HepG2 (cell line): ENCODE data around the gene C10orf143. TPM values are rescaled to one million over a fixed set of nuclear protein-coding genes. Genes with fewer than 3 reads are reported as not detected.

ENCODE experiments used
- CREB1 ChIP-seq, 2 experiments: fragments of 450-650 bp in 1 of 2; IDR thresholded peaks; 2 replicates each; pipeline ENCODE4 v1.6.1; 2016 to 2017; ENCODE audit warnings: control low read depth in 1 of 2, mild to moderate bottlenecking in 1 of 2, missing compliant biosample characterization in 1 of 2, missing genetic modification characterization in 1 of 2
- GFI1 ChIP-seq: sonication (generic); formaldehyde crosslinking; IDR thresholded peaks from 2 replicates; pipeline ENCODE4 v1.5.0; 2020; ENCODE audit warnings: missing genetic modification reagents, mild to moderate bottlenecking, borderline replicate concordance
- ISL2 ChIP-seq: sonication (generic); formaldehyde crosslinking; IDR thresholded peaks from 2 replicates; pipeline ENCODE4 v1.5.0; 2020; ENCODE audit warnings: missing genetic modification reagents
- JDP2 ChIP-seq: sonication (generic); formaldehyde crosslinking; IDR thresholded peaks from 2 replicates; pipeline ENCODE4 v1.8.1; 2022; ENCODE audit warnings: missing genetic modification reagents, borderline replicate concordance
- KMT2B ChIP-seq: IDR thresholded peaks from 2 replicates; pipeline ENCODE4 v1.6.1; 2016; ENCODE audit warnings: missing genetic modification reagents, missing compliant biosample characterization
- MBNL3 ChIP-seq: fragments of 250-450 bp; sonication (Bioruptor Pico); conservative IDR thresholded peaks from 2 replicates; pipeline ENCODE4 v1.8.0; 2022; ENCODE audit warnings: mild to moderate bottlenecking, inconsistent platforms
- NKX3-1 ChIP-seq: sonication (generic); formaldehyde crosslinking; IDR thresholded peaks from 2 replicates; pipeline ENCODE4 v1.5.0; 2020; ENCODE audit warnings: missing genetic modification reagents
- PHF8 ChIP-seq: sonication (generic); formaldehyde crosslinking; IDR thresholded peaks from 2 replicates; pipeline ENCODE4 v1.5.0; 2020; ENCODE audit warnings: missing genetic modification reagents
- RAD51 ChIP-seq: fragments of 450-650 bp; IDR thresholded peaks from 2 replicates; pipeline ENCODE4 v1.6.1; 2016; ENCODE audit warnings: borderline replicate concordance
- RBAK ChIP-seq: sonication (generic); formaldehyde crosslinking; IDR thresholded peaks from 2 replicates; pipeline ENCODE4 v1.5.1; 2020; ENCODE audit warnings: mild to moderate bottlenecking, missing genetic modification reagents
- RFX3 ChIP-seq: IDR thresholded peaks from 2 replicates; pipeline ENCODE4 v1.6.1; 2016; ENCODE audit warnings: missing biosample characterization, missing genetic modification reagents
- RORA ChIP-seq: sonication (generic); formaldehyde crosslinking; IDR thresholded peaks from 2 replicates; pipeline ENCODE4 v1.5.0; 2020; ENCODE audit warnings: mild to moderate bottlenecking, missing genetic modification reagents, moderate library complexity
- SKI ChIP-seq: fragments of 450-650 bp; IDR thresholded peaks from one replicate; pipeline ENCODE4 v1.6.1; 2018; ENCODE audit warnings: mild to moderate bottlenecking; ENCODE audit not compliant: partially characterized antibody
- UBTF ChIP-seq: sonication (generic); formaldehyde crosslinking; IDR thresholded peaks from 2 replicates; pipeline ENCODE4 v1.4.0; 2020; ENCODE audit warnings: mild to moderate bottlenecking, missing genetic modification reagents
- ZFP36L1 ChIP-seq: sonication (generic); formaldehyde crosslinking; IDR thresholded peaks from 2 replicates; pipeline ENCODE4 v1.8.0; 2022; ENCODE audit warnings: mild to moderate bottlenecking, missing genetic modification reagents, moderate library complexity
- ZNF274 ChIP-seq: sonication (generic); formaldehyde crosslinking; IDR thresholded peaks from 2 replicates; pipeline ENCODE4 v1.5.1; 2020; ENCODE audit warnings: mild to moderate bottlenecking, missing genetic modification reagents
- ZNF383 ChIP-seq: sonication (generic); formaldehyde crosslinking; IDR thresholded peaks from 2 replicates; pipeline ENCODE4 v1.4.0; 2020; ENCODE audit warnings: missing genetic modification reagents, mild to moderate bottlenecking, borderline replicate concordance
- ZNF678 ChIP-seq: sonication (generic); formaldehyde crosslinking; IDR thresholded peaks from 2 replicates; pipeline ENCODE4 v1.4.0; 2020; ENCODE audit warnings: mild to moderate bottlenecking, missing genetic modification reagents
- ZNF720 ChIP-seq: sonication (generic); formaldehyde crosslinking; IDR thresholded peaks from 2 replicates; pipeline ENCODE4 v1.4.0; 2020; ENCODE audit warnings: missing genetic modification reagents
- ZNF839 ChIP-seq: sonication (generic); formaldehyde crosslinking; IDR thresholded peaks from 2 replicates; pipeline ENCODE4 v1.4.0; 2020; ENCODE audit warnings: missing genetic modification reagents, mild to moderate bottlenecking, borderline replicate concordance
- ZSCAN25 ChIP-seq: sonication (generic); formaldehyde crosslinking; IDR thresholded peaks from 2 replicates; pipeline ENCODE4 v1.8.0; 2022; ENCODE audit warnings: mild to moderate bottlenecking, missing genetic modification reagents
- polyA plus RNA-seq, 8 experiments: library from polyadenylated mRNA; depleted of rRNA in 3 of 8; stranded (reverse) in 7 of 8; unstranded in 1 of 8; fragments of >200 nt; fragmentation: Illumina TruSeq in 4 of 8; extraction: Trizol in 4 of 8; gene quantifications; 2 replicates each; pipeline versions ENCODE4 v1.2.1 to v1.2.3, GENCODE V29; 2011 to 2016; ENCODE audit warnings: low read depth in 4 of 8, missing spikeins in 1 of 8, mixed read lengths in 1 of 8; ENCODE audit not compliant: insufficient read depth in 1 of 8
- total RNA-seq, 5 experiments: library from RNA; depleted of rRNA; stranded (reverse); fragments of >200 nt; fragmentation: Illumina TruSeq; extraction: Trizol; gene quantifications; 2 replicates each; pipeline ENCODE4 v1.2.3, GENCODE V29; 2016; ENCODE audit warnings: low read depth in 1 of 5
- TF ChIP-seq, protein P1 (sequence below): sonication (generic); formaldehyde crosslinking; IDR thresholded peaks from 2 replicates; pipeline ENCODE4 v1.4.0; 2020; ENCODE audit warnings: missing genetic modification reagents, borderline replicate concordance

The C10orf143 gene
- total and polyA plus RNA-seq, 2 of the 13 experiments (the other 11 are each of a cell fraction or from before 2014, with no cell fraction given), result 0.21 to 0.91 TPM

- TF ChIP-seq RFX3 (CRISPR knock-in tag), result no peak
- no peak for TF ChIP-seq SKI
- TF ChIP-seq ZNF839 (CRISPR knock-in tag), result no peak; the same call in 1 of the 2 replicates
- peak; percentile 70; the same call in 1 of the 2 replicates for TF ChIP-seq NKX3-1
- TF ChIP-seq ZNF274 (CRISPR knock-in tag), result peak; percentile 88
- no peak for TF ChIP-seq RBAK (CRISPR knock-in tag)
- TF ChIP-seq ZNF383, result no peak
- TF ChIP-seq ZNF678 (CRISPR knock-in tag), result no peak
- TF ChIP-seq, protein P1, sequence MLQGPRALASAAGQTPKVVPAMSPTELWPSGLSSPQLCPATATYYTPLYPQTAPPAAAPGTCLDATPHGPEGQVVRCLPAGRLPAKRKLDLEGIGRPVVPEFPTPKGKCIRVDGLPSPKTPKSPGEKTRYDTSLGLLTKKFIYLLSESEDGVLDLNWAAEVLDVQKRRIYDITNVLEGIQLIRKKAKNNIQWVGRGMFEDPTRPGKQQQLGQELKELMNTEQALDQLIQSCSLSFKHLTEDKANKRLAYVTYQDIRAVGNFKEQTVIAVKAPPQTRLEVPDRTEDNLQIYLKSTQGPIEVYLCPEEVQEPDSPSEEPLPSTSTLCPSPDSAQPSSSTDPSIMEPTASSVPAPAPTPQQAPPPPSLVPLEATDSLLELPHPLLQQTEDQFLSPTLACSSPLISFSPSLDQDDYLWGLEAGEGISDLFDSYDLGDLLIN (CRISPR knock-in tag), result no peak
- peak; percentile 66; the same call in 1 of the 2 replicates for TF ChIP-seq ZFP36L1 (CRISPR knock-in tag)
- TF ChIP-seq CREB1 (IDR thresholded peaks at IDR 0.05), result peak; percentile 59; the same call in 1 of the 2 replicates
- TF ChIP-seq CREB1 (CRISPR knock-in tag; IDR thresholded peaks at IDR 0.05), result peak; percentile 85
- no peak for TF ChIP-seq UBTF (CRISPR knock-in tag)
- TF ChIP-seq PHF8 (CRISPR knock-in tag), result peak; percentile 100
- TF ChIP-seq RAD51, result no peak
- TF ChIP-seq GFI1 (CRISPR knock-in tag), result 0 out of 2 replicates have a peak, but pooled peaks have one; percentile 72
- no peak for TF ChIP-seq ZNF720 (CRISPR knock-in tag)
- TF ChIP-seq JDP2 (CRISPR knock-in tag), result no peak
- TF ChIP-seq ZSCAN25 (CRISPR knock-in tag), result peak; percentile 47; the same call in 1 of the 2 replicates
- TF ChIP-seq KMT2B (CRISPR knock-in tag), result peak; percentile 74
- TF ChIP-seq RORA, result no peak
- no peak for TF ChIP-seq MBNL3 (CRISPR knock-in tag)
- peak; percentile 63 for TF ChIP-seq ISL2 (CRISPR knock-in tag)
Observed at GRCh38 chr10:130110246-130111112, at the start of gene C10orf143 (continued).
